ENCODE measurements around the gene RAB25.

Gene RAB25

DNA sequence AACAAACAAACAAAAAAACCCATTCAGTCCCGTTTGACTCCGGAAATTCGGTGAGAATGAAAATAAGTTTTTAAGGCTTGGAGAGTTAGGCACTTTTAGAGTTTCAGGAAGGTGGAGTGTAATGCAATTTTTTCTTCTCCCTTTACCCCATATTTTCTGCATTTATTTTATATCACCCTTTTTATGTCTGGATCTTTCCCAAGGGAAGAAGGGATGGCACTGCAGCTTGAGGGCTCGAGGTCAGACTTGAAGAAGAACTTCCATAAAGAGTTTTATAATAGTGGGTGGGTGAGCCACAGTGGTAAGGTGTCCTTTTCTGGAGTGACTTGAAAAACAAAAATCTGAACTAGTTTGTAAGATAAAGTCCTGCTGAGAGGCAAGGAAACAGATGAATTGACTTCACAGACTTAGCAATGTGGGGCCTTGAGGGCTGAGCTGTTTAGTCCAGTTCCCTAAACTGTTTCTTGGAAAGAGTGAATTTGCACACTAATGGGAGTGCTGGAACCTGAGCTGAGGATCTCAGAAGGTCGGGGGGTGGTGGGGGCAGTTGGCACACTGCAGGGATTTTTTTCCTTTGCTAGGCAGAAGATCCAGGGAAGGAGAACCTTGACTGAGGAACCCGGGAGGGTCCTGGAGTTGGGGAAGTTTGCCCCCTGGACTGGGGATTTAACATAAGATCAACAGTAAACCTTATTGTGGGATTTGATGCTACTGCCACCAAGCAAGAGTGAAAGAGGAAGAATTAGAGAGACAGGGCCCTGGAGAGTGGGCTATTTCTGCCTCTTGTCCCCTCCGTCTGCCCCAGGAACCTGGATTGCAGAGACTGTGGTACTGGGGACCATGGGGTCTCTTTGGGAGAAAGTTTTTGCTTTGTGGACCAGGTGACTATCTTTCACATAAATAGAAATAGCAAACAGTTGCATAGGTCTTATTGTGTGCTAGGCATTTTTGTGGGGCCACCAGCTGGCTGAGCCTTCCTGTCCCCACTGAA is 23.1 kb downstream of the RAB25 start:
- H3F3A ChIP-seq (ENCODE audit: control insufficient read depth, insufficient read depth) = peaks cover 8% of the 10 kb centered on the region
- H3K9me3 ChIP-seq (ENCODE audit: control insufficient read depth, insufficient read depth, low read length) = no peaks in the 10 kb centered on the region
- no peaks in the 10 kb centered on the region for H3K9me2 ChIP-seq (replicated peaks; ENCODE audit: control insufficient read depth, low read length)
- H3K4me2 ChIP-seq (ENCODE audit: low read length) = peak overlapping the region; percentile 81; the same call in 1 of the 2 replicates
- H3K79me2 ChIP-seq (ENCODE audit: control insufficient read depth, low read length) = no peaks in the 10 kb centered on the region
- H3K27ac ChIP-seq (ENCODE audit: low read depth, low read length) = no peak overlapping the region
- H3K36me3 ChIP-seq (ENCODE audit: control insufficient read depth, low read length) = no peaks in the 10 kb centered on the region
- no peak for TF ChIP-seq EZH2phosphoT487 (IDR thresholded peaks at IDR 0.05; ENCODE audit: borderline replicate concordance, low read length)
- TF ChIP-seq, protein P1, sequence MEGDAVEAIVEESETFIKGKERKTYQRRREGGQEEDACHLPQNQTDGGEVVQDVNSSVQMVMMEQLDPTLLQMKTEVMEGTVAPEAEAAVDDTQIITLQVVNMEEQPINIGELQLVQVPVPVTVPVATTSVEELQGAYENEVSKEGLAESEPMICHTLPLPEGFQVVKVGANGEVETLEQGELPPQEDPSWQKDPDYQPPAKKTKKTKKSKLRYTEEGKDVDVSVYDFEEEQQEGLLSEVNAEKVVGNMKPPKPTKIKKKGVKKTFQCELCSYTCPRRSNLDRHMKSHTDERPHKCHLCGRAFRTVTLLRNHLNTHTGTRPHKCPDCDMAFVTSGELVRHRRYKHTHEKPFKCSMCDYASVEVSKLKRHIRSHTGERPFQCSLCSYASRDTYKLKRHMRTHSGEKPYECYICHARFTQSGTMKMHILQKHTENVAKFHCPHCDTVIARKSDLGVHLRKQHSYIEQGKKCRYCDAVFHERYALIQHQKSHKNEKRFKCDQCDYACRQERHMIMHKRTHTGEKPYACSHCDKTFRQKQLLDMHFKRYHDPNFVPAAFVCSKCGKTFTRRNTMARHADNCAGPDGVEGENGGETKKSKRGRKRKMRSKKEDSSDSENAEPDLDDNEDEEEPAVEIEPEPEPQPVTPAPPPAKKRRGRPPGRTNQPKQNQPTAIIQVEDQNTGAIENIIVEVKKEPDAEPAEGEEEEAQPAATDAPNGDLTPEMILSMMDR (IDR thresholded peaks at IDR 0.05; ENCODE audit: low read depth, low read length, poor library complexity, severe bottlenecking) = no peak
- H3K27me3 ChIP-seq (ENCODE audit: control insufficient read depth, low read length) = peaks cover 22% of the 10 kb centered on the region
- no peaks in the 10 kb centered on the region for H4K20me1 ChIP-seq (ENCODE audit: control insufficient read depth, insufficient read depth, low read depth, low read length)
- H3K4me3 ChIP-seq (ENCODE audit: low read length) = peak overlapping the region; percentile 77; the same call in 1 of the 2 replicates
- peaks cover 23% of the 10 kb centered on the region for H3K4me1 ChIP-seq (ENCODE audit: control insufficient read depth, low read length)

DNA sequence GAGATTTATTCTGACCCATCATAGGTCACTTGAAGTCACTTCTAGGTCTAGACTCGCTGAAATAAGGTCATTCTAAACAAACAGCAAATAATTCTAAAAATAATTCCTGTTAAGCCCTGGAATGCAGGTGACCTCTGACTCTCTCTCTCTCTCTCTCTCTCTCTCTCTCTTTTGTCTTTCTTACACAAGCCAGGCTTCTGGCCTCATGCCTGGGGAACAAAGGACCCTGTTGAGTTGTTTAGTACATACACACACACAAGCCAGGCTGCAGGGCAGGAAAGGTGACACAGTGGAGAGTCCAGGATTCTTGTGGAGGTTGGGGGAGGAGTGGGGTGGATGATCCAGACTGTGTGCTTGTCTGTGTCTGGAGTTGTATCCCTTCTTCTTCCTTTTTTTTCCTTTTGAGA is 25.3 kb downstream of the RAB25 start:
- Histone ChIP-seq H3K9me2 (replicated peaks; ENCODE audit: control insufficient read depth, low read length) (no peaks in the 10 kb centered on the region), H3K36me3 (ENCODE audit: control insufficient read depth, low read length) (no peaks in the 10 kb centered on the region), H3K4me1 (ENCODE audit: control insufficient read depth, low read length) (peaks cover 32% of the 10 kb centered on the region), H3K4me2 (ENCODE audit: low read length) (no peak overlapping the region), H3K4me3 (ENCODE audit: low read length) (no peak overlapping the region), H3K27ac (ENCODE audit: low read depth, low read length) (no peak overlapping the region), H3F3A (ENCODE audit: control insufficient read depth, insufficient read depth) (peaks cover 4% of the 10 kb centered on the region; the same call in 1 of the 2 replicates), H3K9me3 (ENCODE audit: control insufficient read depth, insufficient read depth, low read length) (no peaks in the 10 kb centered on the region), H3K79me2 (ENCODE audit: control insufficient read depth, low read length) (no peaks in the 10 kb centered on the region), H4K20me1 (ENCODE audit: control insufficient read depth, insufficient read depth, low read depth, low read length) (no peaks in the 10 kb centered on the region), H3K27me3 (ENCODE audit: control insufficient read depth, low read length) (peaks cover 16% of the 10 kb centered on the region)
- TF ChIP-seq, protein P1 (IDR thresholded peaks at IDR 0.05; ENCODE audit: low read depth, low read length, poor library complexity, severe bottlenecking) = no peak
- TF ChIP-seq EZH2phosphoT487 (IDR thresholded peaks at IDR 0.05; ENCODE audit: borderline replicate concordance, low read length) = no peak

DNA sequence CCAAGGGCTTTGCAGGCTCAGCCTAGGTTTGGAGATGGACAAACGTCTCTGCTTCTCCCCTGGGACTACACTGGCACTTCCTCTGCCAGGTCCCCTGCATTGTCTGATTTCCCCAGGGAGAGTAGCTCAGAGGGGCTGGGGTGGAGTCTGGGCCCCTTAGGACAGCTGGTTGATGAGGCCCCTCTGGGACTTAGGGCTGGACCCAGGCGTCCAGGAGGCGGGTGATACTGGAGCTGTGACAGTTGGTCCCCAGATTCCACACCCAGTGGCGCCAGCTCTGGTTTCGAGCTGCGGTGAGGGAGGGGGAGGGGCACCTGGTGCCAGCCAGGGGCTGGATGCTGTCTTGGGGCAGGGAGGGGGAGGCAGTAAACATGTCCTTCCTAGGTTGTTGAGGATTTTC is 28.7 kb downstream of the RAB25 start:
- no peaks in the 10 kb centered on the region for H3K27me3 ChIP-seq (ENCODE audit: control insufficient read depth, low read length)
- no peaks in the 10 kb centered on the region for H3K9me3 ChIP-seq (ENCODE audit: control insufficient read depth, insufficient read depth, low read length)
- no peaks in the 10 kb centered on the region for H3K79me2 ChIP-seq (ENCODE audit: control insufficient read depth, low read length)
- H3K4me2 ChIP-seq (ENCODE audit: low read length) = no peak overlapping the region; the same call in 1 of the 2 replicates
- H4K20me1 ChIP-seq (ENCODE audit: control insufficient read depth, insufficient read depth, low read depth, low read length) = no peaks in the 10 kb centered on the region
- H3F3A ChIP-seq (ENCODE audit: control insufficient read depth, insufficient read depth) = 0 out of 2 replicates have a peak, but pooled peaks cover under 1% of the 10 kb centered on the region
- no peak overlapping the region for H3K4me3 ChIP-seq (ENCODE audit: low read length)
- H3K27ac ChIP-seq (ENCODE audit: low read depth, low read length) = no peak overlapping the region
- H3K36me3 ChIP-seq (ENCODE audit: control insufficient read depth, low read length) = no peaks in the 10 kb centered on the region
- no peaks in the 10 kb centered on the region for H3K9me2 ChIP-seq (replicated peaks; ENCODE audit: control insufficient read depth, low read length)
- peaks cover 13% of the 10 kb centered on the region for H3K4me1 ChIP-seq (ENCODE audit: control insufficient read depth, low read length)
- no peak for TF ChIP-seq EZH2phosphoT487 (IDR thresholded peaks at IDR 0.05; ENCODE audit: borderline replicate concordance, low read length)
- TF ChIP-seq, protein P1 (IDR thresholded peaks at IDR 0.05; ENCODE audit: low read depth, low read length, poor library complexity, severe bottlenecking) = no peak

Measured in DOHH2 (cell line).